T-helper 9 cell (primary cell): ENCODE results near the gene PRR15L.

Experiments used
- DNase-seq: peaks from one replicate; pipeline ENCODE4 v3.0.0-alpha.2; 2020

PRR15L gene

GRCh38 chr17:47987240-47987835, 29.7 kb upstream of the PRR15L start:
- no peak for DNase-seq

- DNase-seq: no peak
Observed at GRCh38 chr17:47986520-47986919, 28.8 kb upstream of the PRR15L start.

DNA sequence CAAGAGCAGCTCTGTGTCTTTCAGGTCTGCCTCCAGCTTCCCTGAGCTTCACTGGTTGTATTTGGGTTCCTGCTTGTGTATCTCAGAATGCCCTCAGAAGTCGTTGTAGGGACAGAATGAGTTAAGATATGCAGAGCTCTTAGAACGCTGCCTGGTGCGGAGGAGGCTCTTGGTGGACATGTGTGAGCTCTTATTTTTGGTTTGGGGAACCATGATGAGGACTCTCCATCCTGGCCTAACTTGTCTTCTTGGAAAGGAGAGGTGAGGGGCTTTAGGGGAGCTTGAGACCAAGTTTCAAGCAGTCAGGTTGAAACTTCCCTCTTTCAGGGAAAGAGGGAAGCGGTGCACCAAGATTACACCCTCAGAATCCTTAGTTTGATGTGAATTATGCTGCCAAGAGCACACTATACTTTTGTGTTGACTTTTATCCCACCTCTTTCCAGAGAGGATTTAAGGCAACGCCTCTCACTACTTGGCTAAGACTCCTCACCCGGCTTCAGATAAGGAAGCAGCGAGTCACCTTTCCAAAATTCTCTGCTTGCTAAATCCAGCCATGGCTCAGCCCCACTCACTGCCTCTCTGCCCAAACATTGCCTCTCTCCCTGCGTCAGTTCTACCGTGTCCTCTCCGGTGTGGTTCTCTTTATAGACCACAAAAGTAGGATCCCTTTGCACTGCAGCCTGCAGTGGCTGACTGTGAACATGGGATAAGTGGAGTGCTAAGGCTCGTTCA, 26.0 kb upstream of the PRR15L start:
- no peak for DNase-seq

DNA sequence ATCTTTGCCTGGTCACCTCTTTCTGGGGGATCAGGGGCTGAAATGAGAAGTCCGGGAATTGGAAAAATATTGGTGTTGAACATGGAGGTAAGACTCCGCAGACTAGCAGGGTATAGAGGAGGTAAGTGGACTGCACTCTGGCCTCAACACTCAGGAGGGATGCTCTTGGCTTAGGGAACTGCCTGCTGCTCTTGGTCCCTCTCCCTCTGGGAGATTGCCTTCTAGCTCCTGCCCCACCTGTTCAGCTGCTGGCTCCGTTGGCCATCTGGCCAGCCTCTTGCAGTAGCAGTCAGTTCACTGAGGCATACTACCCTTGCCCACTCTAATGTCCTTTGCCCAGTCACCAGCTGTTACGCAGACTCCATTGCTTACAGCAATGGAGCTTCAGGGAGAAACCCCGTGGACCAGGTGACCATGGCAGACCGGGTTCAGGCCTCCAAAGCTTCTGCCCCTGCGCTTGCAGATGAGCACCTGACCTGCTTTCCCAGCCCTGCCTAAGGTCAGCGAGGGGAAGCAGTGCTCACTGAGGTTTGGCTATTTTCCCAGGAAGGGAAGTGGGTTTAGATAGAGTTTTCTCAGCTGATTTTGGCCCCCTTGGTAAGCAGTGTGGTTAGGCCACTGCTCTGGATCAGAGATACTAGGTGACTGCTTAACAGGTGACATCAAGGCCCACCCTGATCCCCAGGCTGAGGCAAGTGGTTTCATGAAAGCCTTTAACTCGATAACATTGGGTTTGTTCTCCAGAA, 25.1 kb upstream of the PRR15L start:
- DNase-seq: no peak

- no peak for DNase-seq
Observed at GRCh38 chr17:47982091-47982617, 24.5 kb upstream of the PRR15L start.

- DNase-seq: no peak
Observed at GRCh38 chr17:47981462-47981861, 23.8 kb upstream of the PRR15L start.

- no peak for DNase-seq
Observed at GRCh38 chr17:47980541-47980940, 22.9 kb upstream of the PRR15L start.

GRCh38 chr17:47978324-47978723, 20.6 kb upstream of the PRR15L start:
- peak; percentile 31 for DNase-seq

- DNase-seq: no peak
Observed at GRCh38 chr17:47975823-47976205, 18.1 kb upstream of the PRR15L start.

- no peak for DNase-seq
Observed at GRCh38 chr17:47975189-47975822, 17.6 kb upstream of the PRR15L start.

GRCh38 chr17:47973541-47973940, 15.9 kb upstream of the PRR15L start:
- DNase-seq: no peak

DNA sequence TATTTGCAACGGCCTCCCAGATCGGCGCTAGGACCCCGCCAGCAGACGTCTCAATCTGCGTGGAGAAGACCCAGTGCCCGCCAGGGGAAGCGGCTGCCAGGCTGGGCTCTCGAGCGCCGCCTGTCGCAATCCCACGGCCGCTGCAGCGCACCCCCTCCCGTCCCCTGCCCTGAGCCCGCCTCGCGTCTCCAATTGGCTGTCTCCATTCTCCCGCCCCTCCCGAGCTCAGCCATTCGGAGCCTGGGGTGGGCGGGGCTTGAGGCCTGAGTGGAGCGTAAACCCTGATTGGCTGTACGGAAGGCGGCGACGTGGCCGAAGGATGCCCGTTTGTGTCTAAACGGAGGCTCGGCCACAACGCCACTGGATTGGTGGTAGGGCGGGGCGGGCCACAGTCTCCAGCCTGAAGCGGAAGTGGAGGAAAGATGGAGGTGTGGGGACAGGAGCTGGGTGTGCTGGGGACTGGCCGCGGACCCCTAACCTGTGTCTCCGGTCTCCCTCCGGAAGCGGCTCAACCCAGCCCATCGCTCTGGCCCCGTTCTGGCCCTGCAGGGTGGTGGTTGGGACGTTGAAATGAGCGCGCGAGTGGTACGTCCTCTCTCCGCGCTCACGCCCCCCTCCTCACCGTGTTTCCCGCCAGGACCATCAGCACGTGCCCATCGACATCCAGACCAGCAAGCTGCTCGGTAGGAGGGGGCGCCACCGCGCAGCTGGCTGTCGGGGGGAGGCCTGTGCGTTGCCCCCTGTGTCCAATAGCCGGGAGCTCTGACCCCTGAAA, 13.2 kb upstream of the PRR15L start, which contains the start of gene CDK5RAP3:
Gene CDK5RAP3, plus strand, starts transcription at position 389 of the 775 bp plus-strand sequence. Its CDS starts 34 bp downstream, at position 423.
- DNase-seq: peak; percentile 98

GRCh38 chr17:47969930-47970724, 12.4 kb upstream of the PRR15L start:
- DNase-seq: no peak

DNA sequence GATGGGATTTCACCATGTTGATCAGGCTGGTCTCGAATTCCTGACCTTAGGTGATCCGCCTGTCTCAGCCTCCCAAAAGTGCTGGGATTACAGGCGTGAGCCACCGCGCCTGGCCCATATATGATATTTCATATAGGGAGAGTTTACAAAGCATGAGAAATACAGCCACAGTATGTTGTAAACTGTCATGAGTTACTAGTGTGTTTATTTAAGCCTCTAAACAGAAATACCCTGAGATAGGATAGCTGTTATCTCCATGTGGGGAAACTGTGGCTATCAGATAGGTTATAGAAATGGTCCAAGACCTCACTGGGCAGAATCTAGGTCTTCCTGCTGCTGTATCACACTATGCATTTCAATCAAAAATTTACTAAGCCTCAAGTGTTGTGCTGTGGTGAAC, 11.2 kb upstream of the PRR15L start:
- no peak for DNase-seq

- DNase-seq: no peak
Observed at GRCh38 chr17:47967607-47968252, 10.0 kb upstream of the PRR15L start.

DNA sequence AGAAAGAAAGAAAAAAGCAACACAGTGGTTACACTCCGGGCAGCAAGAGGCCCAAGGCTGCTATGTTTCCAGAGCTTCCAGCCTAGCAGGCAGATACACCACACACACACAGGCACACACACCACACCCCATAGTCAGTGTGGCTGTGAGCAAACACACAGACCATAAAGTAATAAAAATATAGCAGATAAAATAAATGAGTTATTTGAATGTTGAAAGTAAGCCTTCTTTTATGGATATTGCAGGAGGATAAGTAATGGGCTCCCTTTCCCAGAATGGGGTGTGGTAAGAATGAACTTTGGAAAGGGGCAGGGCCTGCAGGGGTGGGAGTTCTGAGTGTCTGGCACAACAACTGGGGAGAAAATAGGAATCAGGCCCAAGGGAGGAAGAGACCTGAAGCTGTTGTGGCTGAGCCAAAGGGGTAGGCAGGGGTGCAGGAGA, 8.4 kb upstream of the PRR15L start:
- no peak for DNase-seq

DNA sequence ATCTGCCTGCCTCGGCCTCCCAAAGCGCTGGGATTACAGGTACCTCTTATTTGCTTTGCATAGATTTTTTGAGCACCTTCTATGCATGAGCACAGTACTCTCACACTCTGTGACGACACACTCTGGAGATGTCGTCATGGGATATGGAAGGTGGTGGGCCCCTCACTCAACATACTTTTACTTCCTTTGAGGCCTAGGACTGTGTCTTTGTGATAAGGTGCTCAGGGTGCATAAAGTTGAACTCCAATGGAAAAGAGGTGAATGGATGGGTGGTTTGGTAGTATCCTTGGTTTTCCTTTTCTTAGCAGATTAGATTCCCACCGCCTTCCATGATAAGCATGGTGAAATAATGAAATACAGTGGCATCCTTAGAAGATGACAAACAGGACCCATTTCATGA, 7.2 kb upstream of the PRR15L start:
- no peak for DNase-seq

- no peak for DNase-seq
Observed at GRCh38 chr17:47962901-47963300, 5.2 kb upstream of the PRR15L start.

- no peak for DNase-seq
Observed at GRCh38 chr17:47961406-47961805, 3.7 kb upstream of the PRR15L start.

GRCh38 chr17:47959825-47960655, 2.4 kb upstream of the PRR15L start:
- DNase-seq: no peak
